NT2/D1 (cell line): ENCODE results near the gene NELL2.

Source experiments
- DNase-seq: peaks from one replicate; pipeline ENCODE4 v3.0.0-alpha.2; 2011; ENCODE audit warnings: low read depth, low spot score
- H3K27me3 ChIP-seq: 2 replicates; pipeline ENCODE4 v1.6.0; 2011; ENCODE audit warnings: mild to moderate bottlenecking; ENCODE audit not compliant: insufficient read length, insufficient read depth
- H3K36me3 ChIP-seq: 2 replicates; pipeline ENCODE4 v1.6.1; 2011; ENCODE audit warnings: mild to moderate bottlenecking, low read length, mixed read lengths; ENCODE audit not compliant: insufficient read depth, insufficient read length
- H3K4me1 ChIP-seq: 2 replicates; pipeline ENCODE4 v1.5.1; 2011; ENCODE audit not compliant: insufficient read depth, insufficient read length
- H3K4me3 ChIP-seq: 2 replicates; pipeline ENCODE4 v1.5.1; 2011; ENCODE audit warnings: low read depth; ENCODE audit not compliant: insufficient read length
- H3K9ac ChIP-seq: 2 replicates; pipeline ENCODE4 v1.6.0; 2011; ENCODE audit warnings: low read depth; ENCODE audit not compliant: insufficient read length
- H3K9me3 ChIP-seq: 2 replicates; pipeline ENCODE4 v1.5.1; 2011; ENCODE audit warnings: mild to moderate bottlenecking, low read length; ENCODE audit not compliant: insufficient read depth
- SUZ12 ChIP-seq: IDR thresholded peaks from 2 replicates; pipeline ENCODE4 v1.6.1; 2011; ENCODE audit not compliant: insufficient read length, insufficient read depth; ENCODE audit errors: extremely low read depth
- YY1 ChIP-seq: IDR thresholded peaks from 2 replicates; pipeline ENCODE4 v1.6.1; 2011; ENCODE audit not compliant: insufficient read length, insufficient read depth
- ZNF274 ChIP-seq: IDR thresholded peaks from 2 replicates; pipeline ENCODE4 v1.6.1; 2011; ENCODE audit warnings: mild to moderate bottlenecking, low read depth, low read length

NELL2 gene

DNA sequence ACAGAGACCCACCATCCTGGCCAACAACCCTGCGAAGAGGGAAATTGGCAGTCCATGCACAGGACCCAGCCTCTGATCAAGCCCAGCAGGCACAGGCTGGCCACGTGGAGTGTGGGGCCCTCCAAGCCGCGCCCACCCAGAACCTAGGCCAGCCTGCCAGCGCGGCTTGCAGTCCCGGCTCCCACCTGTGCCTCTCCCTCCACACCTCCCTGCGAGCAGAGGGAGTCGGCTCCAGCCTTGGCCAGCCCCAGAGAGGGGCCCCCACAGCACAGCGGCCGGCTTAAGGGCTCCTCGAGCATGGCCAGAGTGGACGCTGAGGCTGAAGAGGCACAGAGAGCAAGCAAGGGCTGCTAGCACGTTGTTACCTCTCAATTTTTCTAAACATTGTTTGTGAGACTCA, 373.4 kb downstream of the NELL2 start:
- no peaks in the 10 kb centered on the region for H3K36me3 ChIP-seq
- peaks cover 11% of the 10 kb centered on the region; the same call in 1 of the 2 replicates for H3K9me3 ChIP-seq
- TF ChIP-seq SUZ12 (no peak), YY1 (no peak)

DNA sequence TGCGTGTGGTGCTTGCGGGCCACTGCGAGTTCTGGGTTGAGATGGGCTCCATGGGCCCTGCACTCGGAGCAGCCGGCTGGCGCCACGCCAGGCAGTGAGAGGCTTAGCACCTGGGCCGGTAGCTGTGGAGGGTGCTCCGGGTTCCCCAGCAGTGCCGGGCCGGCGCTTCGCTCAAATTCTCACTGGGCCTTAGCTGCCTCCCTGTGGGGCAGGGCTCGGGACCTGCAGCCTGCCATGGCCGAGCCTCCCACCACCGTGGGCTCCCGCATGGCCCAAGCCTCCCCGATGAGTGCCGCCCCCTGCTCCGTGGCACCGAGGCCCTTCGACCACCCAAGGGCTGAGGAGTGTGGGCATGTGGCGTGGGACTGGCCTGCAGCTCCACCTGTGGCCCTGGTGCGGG, 375.7 kb downstream of the NELL2 start:
- Histone ChIP-seq H3K4me3 (no peak overlapping the region), H3K27me3 (no peaks in the 10 kb centered on the region), H3K4me1 (no peaks in the 10 kb centered on the region), H3K9me3 (peaks cover 11% of the 10 kb centered on the region; the same call in 1 of the 2 replicates), H3K9ac (no peak overlapping the region), H3K36me3 (no peaks in the 10 kb centered on the region)
- TF ChIP-seq YY1 (no peak), SUZ12 (no peak), ZNF274 (no peak)
- no peak for DNase-seq

More for the DNA sequence above, 373.4 kb downstream of the NELL2 start:
- Histone ChIP-seq H3K27me3 (no peaks in the 10 kb centered on the region), H3K9ac (no peak overlapping the region), H3K4me3 (no peak overlapping the region), H3K4me1 (no peaks in the 10 kb centered on the region)
- DNase-seq, result no peak

DNA sequence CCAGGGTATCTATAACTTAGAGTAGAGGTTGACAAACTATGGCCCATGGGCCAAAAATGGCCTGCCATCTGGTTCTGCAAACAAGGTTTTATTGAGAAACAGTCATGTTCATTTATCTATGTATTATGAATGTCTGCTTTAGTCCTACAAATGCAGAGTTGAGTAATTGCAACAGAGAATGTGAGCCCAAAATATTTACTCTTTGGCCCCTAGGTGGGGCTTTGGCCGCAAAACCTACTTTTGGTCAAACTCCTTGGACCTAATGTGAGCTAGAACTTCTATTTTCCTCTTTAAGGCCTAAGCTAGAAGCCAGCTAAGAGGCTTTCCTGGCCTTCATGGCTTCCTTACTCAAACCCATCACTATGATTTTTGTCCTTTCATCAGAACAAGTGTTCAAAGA, 379.1 kb downstream of the NELL2 start:
- TF ChIP-seq YY1 (no peak), ZNF274 (no peak), SUZ12 (no peak)
- Histone ChIP-seq H3K4me3 (no peak overlapping the region), H3K36me3 (no peaks in the 10 kb centered on the region), H3K9ac (no peak overlapping the region), H3K9me3 (peaks cover 11% of the 10 kb centered on the region; the same call in 1 of the 2 replicates), H3K4me1 (no peaks in the 10 kb centered on the region), H3K27me3 (no peaks in the 10 kb centered on the region)
- DNase-seq, result no peak

DNA sequence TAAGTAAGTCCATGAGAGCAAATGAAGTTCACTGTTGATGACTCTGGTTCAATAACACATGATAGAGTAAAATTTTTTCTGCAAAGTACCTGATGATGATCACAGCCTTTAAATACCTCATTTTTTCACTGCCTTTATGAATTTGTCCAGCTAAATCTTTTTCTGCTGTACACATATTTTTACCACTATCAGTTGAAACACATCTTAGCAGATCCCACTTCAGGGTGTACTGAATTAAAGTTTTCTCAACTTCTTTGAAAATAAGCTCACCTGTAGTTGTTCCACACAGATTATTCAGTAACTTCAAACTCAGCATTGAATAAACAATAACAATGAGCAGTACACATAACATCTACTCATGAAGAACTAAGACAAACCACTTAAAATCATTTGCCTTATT, 385.9 kb downstream of the NELL2 start:
- Histone ChIP-seq H3K4me1 (no peaks in the 10 kb centered on the region), H3K36me3 (no peaks in the 10 kb centered on the region), H3K9ac (no peak overlapping the region), H3K4me3 (no peak overlapping the region), H3K9me3 (no peaks in the 10 kb centered on the region; the same call in 1 of the 2 replicates), H3K27me3 (no peaks in the 10 kb centered on the region)
- TF ChIP-seq ZNF274 (no peak), SUZ12 (no peak), YY1 (no peak)
- DNase-seq, result no peak

DNA sequence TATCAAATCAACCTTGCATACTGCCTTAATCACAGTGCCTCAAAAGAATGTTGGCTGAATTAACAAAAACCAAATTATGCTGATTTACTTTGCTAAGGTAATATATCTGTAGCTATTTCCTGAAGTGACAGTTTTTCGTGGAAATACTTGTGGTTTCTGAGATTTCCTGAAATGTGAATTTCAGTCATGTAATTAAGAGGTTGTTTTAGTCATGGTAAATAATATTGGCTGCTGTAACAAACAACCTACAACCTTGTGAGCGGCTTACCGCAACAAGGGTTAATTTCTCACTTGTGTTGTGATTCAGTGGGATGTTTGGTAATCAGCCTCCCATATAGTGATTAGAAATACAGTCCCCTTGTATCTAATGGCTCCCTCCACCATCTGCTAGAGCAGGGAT, 387.9 kb downstream of the NELL2 start:
- no peak for DNase-seq
- TF ChIP-seq ZNF274 (no peak), SUZ12 (no peak)
- Histone ChIP-seq H3K36me3 (no peaks in the 10 kb centered on the region), H3K9me3 (peaks cover 3% of the 10 kb centered on the region; the same call in 1 of the 2 replicates), H3K27me3 (no peaks in the 10 kb centered on the region), H3K4me3 (no peak overlapping the region), H3K4me1 (no peaks in the 10 kb centered on the region), H3K9ac (no peak overlapping the region)

DNA sequence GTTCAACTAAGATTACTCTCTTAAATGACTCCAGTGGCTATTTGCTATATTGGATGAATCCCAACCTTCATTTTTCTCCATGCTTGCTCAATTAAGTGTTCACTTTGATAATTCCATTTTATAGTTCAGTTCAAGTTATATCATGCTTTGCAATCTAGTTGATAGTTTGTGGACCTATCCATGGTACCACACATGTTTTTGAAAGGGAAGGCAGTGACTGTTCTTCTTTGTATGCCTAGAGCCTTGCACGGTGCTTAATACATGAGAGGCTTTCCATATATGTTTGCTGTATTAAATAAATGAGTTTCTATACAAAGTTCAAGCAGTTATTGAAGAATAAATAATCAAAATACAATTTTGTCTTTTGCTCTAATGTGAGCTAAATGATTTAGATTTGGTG, 391.3 kb downstream of the NELL2 start:
- H3K4me3 ChIP-seq, result no peak overlapping the region

DNA sequence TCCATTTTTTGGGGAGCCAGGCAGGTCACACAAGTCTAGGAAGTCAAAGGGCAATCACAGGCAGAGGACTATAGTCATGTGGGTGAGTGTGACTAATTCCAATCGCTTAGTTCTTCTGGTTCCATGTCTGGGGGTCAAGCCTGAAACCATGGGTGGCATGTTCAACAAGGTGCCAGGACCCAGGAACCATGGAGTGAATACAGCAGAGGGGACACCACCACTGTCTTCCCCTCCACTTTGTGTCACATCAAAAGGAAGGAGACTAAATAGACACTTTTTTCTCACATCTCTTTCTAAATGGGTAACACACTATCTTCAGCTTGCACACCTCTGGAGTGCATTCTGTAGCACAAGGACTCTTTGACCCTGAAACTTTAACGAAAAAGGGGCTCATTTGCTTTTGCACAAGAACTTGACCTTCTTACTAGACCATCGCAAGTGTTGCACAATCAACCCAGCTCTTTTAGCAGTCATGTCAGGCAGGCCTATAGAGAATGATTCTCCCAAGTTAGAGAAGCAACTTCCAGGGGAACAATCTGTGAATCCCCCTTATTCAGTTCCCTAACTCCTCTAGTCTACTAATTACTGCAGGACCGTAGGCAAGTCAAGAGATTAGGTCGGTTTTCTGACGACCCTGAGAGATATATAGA, 398.7 kb downstream of the NELL2 start:
- Histone ChIP-seq H3K9ac (no peak overlapping the region), H3K4me1 (no peaks in the 10 kb centered on the region), H3K4me3 (no peak overlapping the region), H3K27me3 (no peaks in the 10 kb centered on the region), H3K9me3 (peaks cover 29% of the 10 kb centered on the region), H3K36me3 (no peaks in the 10 kb centered on the region)
- TF ChIP-seq ZNF274 (no peak), SUZ12 (no peak), YY1 (no peak)
- no peak for DNase-seq

More for the DNA sequence above, 391.3 kb downstream of the NELL2 start:
- no peak for DNase-seq
- Histone ChIP-seq H3K27me3 (no peaks in the 10 kb centered on the region), H3K36me3 (no peaks in the 10 kb centered on the region), H3K9me3 (peaks cover 5% of the 10 kb centered on the region; the same call in 1 of the 2 replicates), H3K4me1 (no peaks in the 10 kb centered on the region), H3K9ac (no peak overlapping the region)
- TF ChIP-seq SUZ12 (no peak), ZNF274 (no peak), YY1 (no peak)
